ENCODE results near the gene ALG14.
A peak's percentile ranks its signal among the peaks of the same experiment; 100 is the strongest.

ALG14 gene

GRCh38 chr1:95040032-95040525 is 32.7 kb downstream of the ALG14 start:
- TF ChIP-seq CTCF (IDR thresholded peaks at IDR 0.05; ENCODE audit: low read depth, low read length, missing control alignments) = no peak
- Histone ChIP-seq H3K36me3 (replicated peaks) (no peaks in the 10 kb centered on the region), H3K27ac (no peak overlapping the region), H3K4me3 (ENCODE audit: low read depth, low read length) (no peak overlapping the region), H3K27me3 (replicated peaks) (no peaks in the 10 kb centered on the region)
- DNase-seq = no peak
- in situ Hi-C loops (cut with HindIII; ENCODE audit: low pct_ligation_motif_present, low sequenced_read_pairs) = loop anchor here (25.0 kb wide), 1 partner anchor 178 kb away; no protein-coding TSS in a partner anchor

- TF ChIP-seq CTCF (IDR thresholded peaks at IDR 0.05; ENCODE audit: low read depth, low read length, missing control alignments) = no peak
- Histone ChIP-seq H3K27me3 (replicated peaks) (no peaks in the 10 kb centered on the region), H3K36me3 (replicated peaks) (no peaks in the 10 kb centered on the region), H3K27ac (no peak overlapping the region), H3K4me3 (ENCODE audit: low read depth, low read length) (no peak overlapping the region)
- in situ Hi-C loops (cut with HindIII; ENCODE audit: low pct_ligation_motif_present, low sequenced_read_pairs) = loop anchor here (25.0 kb wide), 1 partner anchor 177 kb away; no protein-coding TSS in a partner anchor
- no peak for DNase-seq
These were observed 33.3 kb downstream of the ALG14 start for GRCh38 chr1:95039360-95040031.

- Histone ChIP-seq H3K4me3 (ENCODE audit: low read depth, low read length) (no peak overlapping the region), H3K36me3 (replicated peaks) (no peaks in the 10 kb centered on the region), H3K27ac (peak overlapping the region; percentile 42), H3K27me3 (replicated peaks) (no peaks in the 10 kb centered on the region)
- peak; percentile 52 for DNase-seq
- TF ChIP-seq CTCF (IDR thresholded peaks at IDR 0.05; ENCODE audit: low read depth, low read length, missing control alignments) = no peak
- in situ Hi-C loops (cut with HindIII; ENCODE audit: low pct_ligation_motif_present, low sequenced_read_pairs) = loop anchor here (25.0 kb wide), 1 partner anchor 173 kb away; no protein-coding TSS in a partner anchor
These were observed 37.2 kb downstream of the ALG14 start for GRCh38 chr1:95035536-95035935.

GRCh38 chr1:95034506-95034905 is 38.2 kb downstream of the ALG14 start:
- no peaks in the 10 kb centered on the region for H3K36me3 ChIP-seq (replicated peaks)
- H3K27me3 ChIP-seq (replicated peaks) = no peaks in the 10 kb centered on the region
- H3K4me3 ChIP-seq (ENCODE audit: low read depth, low read length) = no peak overlapping the region
- peak overlapping the region; percentile 42 for H3K27ac ChIP-seq
- no peak for DNase-seq
- in situ Hi-C loops (cut with HindIII; ENCODE audit: low pct_ligation_motif_present, low sequenced_read_pairs) = loop anchor here (25.0 kb wide), 1 partner anchor 172 kb away; no protein-coding TSS in a partner anchor
- no peak for TF ChIP-seq CTCF (IDR thresholded peaks at IDR 0.05; ENCODE audit: low read depth, low read length, missing control alignments)

- peak overlapping the region; percentile 18 for H3K27ac ChIP-seq
- no peak overlapping the region for H3K4me3 ChIP-seq (ENCODE audit: low read depth, low read length)
- H3K27me3 ChIP-seq (replicated peaks) = no peaks in the 10 kb centered on the region
- TF ChIP-seq CTCF (IDR thresholded peaks at IDR 0.05; ENCODE audit: low read depth, low read length, missing control alignments) = no peak
- in situ Hi-C loops (cut with HindIII; ENCODE audit: low pct_ligation_motif_present, low sequenced_read_pairs) = loop anchor here (25.0 kb wide), 1 partner anchor 172 kb away; no protein-coding TSS in a partner anchor
- peak; percentile 44 for DNase-seq
- no peaks in the 10 kb centered on the region for H3K36me3 ChIP-seq (replicated peaks)
These were observed 38.9 kb downstream of the ALG14 start for GRCh38 chr1:95033843-95034242.
